Measurements from ENCODE around the gene UMODL1. TPM values are rescaled to one million over a fixed set of nuclear protein-coding genes. Genes with fewer than 3 reads are reported as not detected.

The UMODL1 gene
- total RNA-seq, 1 donor from 2014 or later: not detected

DNA sequence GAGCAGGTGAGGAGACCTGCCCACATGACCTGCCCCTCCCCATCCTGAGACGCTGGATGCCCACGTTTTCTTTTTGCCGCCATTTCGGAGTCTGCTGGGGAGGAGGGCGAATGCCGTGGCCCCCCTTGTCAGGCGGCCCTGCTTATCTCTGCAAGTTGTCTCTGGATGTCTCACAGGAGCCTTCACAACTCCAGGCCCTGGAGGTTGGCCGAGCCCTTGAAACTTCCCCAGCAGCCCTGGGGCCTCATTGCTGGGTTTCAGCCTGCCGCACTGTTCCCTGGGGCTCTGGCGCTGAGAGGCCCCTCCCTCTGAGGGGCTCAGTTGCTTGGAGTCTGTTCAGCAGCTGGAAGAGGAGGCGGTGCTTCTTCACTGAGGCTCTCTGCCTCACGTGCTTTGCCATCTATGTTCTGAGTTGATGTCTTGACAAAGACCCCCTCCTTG lies 31.2 kb upstream of the UMODL1 start:
- TF ChIP-seq, protein P1, sequence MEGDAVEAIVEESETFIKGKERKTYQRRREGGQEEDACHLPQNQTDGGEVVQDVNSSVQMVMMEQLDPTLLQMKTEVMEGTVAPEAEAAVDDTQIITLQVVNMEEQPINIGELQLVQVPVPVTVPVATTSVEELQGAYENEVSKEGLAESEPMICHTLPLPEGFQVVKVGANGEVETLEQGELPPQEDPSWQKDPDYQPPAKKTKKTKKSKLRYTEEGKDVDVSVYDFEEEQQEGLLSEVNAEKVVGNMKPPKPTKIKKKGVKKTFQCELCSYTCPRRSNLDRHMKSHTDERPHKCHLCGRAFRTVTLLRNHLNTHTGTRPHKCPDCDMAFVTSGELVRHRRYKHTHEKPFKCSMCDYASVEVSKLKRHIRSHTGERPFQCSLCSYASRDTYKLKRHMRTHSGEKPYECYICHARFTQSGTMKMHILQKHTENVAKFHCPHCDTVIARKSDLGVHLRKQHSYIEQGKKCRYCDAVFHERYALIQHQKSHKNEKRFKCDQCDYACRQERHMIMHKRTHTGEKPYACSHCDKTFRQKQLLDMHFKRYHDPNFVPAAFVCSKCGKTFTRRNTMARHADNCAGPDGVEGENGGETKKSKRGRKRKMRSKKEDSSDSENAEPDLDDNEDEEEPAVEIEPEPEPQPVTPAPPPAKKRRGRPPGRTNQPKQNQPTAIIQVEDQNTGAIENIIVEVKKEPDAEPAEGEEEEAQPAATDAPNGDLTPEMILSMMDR (IDR thresholded peaks at IDR 0.05; ENCODE audit: unreplicated experiment): no peak
- Mint-ChIP-seq H3K36me3 (no peaks in the 10 kb centered on the region), H3K4me3 (no peak overlapping the region), H3K4me1 (peaks cover 8% of the 10 kb centered on the region), H3K9me3 (peaks cover 10% of the 10 kb centered on the region), H3K27ac (peak overlapping the region; percentile 74), H3K27me3 (ENCODE audit: low read depth) (no peaks in the 10 kb centered on the region)
- DNase-seq (ENCODE audit: low spot score in 2 of 2, unreplicated experiment in 2 of 2): no peak

DNA sequence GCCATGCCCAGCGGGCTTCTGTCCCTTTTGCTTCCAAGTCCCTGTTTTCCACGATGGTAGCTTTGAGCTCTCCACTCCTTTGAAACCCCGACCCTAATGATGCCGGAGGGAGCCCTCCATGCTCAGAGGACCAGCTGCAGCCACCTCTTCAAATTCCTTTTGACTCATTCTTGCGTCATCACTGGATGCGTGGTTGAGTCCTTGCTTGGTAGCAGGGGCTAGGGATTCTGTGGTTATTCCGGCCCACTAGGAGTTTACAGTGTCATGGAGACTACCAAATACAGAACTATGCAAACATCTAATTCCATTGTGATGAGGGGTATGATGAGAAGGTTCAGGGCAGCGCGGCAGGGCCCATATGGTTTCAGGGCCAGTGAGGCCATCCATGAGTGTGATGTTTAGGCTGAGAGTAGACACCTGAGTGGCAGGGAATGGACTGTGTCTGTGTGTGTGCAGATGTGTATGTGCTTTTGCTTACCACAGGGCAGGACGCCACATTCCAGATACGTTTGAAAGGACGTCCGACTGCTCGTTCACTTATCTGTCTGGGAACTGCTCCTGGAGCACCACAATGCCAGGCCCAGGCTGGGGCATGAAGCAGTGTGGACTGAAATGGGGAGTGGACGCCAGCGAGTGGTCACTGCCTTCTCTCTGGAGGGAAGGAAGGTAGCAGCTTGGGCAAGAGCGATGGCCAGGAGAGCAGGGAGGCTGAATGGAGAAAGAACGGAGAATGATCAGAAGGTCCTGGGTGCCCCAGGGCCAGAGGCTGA lies 30.5 kb upstream of the UMODL1 start:
- peaks cover 8% of the 10 kb centered on the region for H3K4me1 Mint-ChIP-seq
- H3K9me3 Mint-ChIP-seq: peaks cover 7% of the 10 kb centered on the region
- no peaks in the 10 kb centered on the region for H3K36me3 Mint-ChIP-seq
- H3K27ac Mint-ChIP-seq: peak overlapping the region; percentile 74
- no peaks in the 10 kb centered on the region for H3K27me3 Mint-ChIP-seq (ENCODE audit: low read depth)
- DNase-seq (ENCODE audit: low spot score in 2 of 2, unreplicated experiment in 2 of 2): no peak
- TF ChIP-seq, protein P1 (IDR thresholded peaks at IDR 0.05; ENCODE audit: unreplicated experiment): no peak
- H3K4me3 Mint-ChIP-seq: no peak overlapping the region

DNA sequence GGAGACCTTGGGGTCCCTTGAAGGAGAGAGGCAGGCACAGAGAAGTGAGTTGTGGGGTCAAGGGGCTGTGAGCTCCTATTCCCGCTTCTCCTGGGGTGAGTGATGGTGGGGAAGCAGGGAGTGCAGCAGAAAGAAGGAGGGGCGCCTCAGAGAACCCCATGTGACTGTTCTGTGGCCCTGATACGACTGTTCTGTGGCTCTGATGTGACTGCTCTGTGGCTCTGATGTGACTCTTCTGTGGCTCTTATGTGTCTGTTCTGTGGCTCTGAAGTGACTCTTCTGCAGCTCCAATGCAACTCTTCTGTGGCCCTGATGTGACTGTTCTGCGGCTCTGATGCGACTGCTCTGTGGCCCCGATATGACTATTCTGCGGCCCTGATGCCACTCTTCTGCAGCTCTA lies 29.9 kb upstream of the UMODL1 start:
- Mint-ChIP-seq H3K4me1 (peaks cover 8% of the 10 kb centered on the region), H3K27me3 (ENCODE audit: low read depth) (no peaks in the 10 kb centered on the region), H3K27ac (no peak overlapping the region), H3K9me3 (peaks cover 5% of the 10 kb centered on the region), H3K4me3 (no peak overlapping the region), H3K36me3 (no peaks in the 10 kb centered on the region)
- TF ChIP-seq, protein P1 (IDR thresholded peaks at IDR 0.05; ENCODE audit: unreplicated experiment): no peak
- no peak for DNase-seq (ENCODE audit: low spot score in 2 of 2, unreplicated experiment in 2 of 2)

DNA sequence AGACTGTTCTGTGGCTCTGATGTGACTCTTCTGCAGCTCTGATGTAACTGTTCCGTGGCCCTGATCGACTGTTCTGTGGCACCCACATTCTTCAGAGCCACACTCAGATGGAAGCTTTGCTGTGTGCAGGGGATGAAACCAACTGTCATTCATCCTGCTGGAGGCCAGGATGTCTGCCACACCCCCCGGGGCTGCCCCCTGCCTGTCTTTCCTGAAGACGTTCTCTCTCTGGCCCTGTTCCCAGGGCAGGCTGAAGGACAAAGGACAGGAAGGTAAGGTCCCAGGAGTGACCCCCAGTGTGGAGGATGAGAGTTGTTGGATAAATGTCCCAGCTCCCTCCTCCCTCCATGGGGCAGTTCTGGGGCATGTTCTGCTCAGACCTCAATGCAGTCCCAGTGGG lies 29.4 kb upstream of the UMODL1 start:
- DNase-seq (ENCODE audit: low spot score in 2 of 2, unreplicated experiment in 2 of 2): no peak
- no peaks in the 10 kb centered on the region for H3K27me3 Mint-ChIP-seq (ENCODE audit: low read depth)
- no peak overlapping the region for H3K4me3 Mint-ChIP-seq
- H3K4me1 Mint-ChIP-seq: peaks cover 8% of the 10 kb centered on the region
- TF ChIP-seq, protein P1 (IDR thresholded peaks at IDR 0.05; ENCODE audit: unreplicated experiment): no peak
- no peak overlapping the region for H3K27ac Mint-ChIP-seq
- no peaks in the 10 kb centered on the region for H3K36me3 Mint-ChIP-seq
- peaks cover under 1% of the 10 kb centered on the region for H3K9me3 Mint-ChIP-seq

DNA sequence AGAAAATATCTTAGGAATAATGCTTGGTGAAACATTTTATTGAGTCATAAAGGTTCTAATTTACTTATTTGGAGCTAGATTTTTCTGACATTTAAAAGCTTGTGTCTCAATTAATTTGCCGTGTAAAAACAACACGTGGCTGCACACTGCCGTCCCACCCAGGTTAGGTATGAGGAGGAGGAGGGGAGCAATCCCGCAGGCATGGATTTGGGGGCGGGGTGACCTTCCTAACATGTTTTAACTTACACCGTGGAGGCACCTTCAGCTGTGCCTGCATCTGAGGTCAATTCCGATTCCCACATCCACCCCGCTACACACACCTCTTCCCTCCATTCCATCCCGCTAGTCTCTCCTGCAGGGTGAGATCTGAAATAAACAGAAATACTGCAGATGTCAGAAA lies 28.5 kb upstream of the UMODL1 start:
- no peak overlapping the region for H3K27ac Mint-ChIP-seq
- H3K9me3 Mint-ChIP-seq: no peaks in the 10 kb centered on the region
- no peaks in the 10 kb centered on the region for H3K27me3 Mint-ChIP-seq (ENCODE audit: low read depth)
- no peaks in the 10 kb centered on the region for H3K36me3 Mint-ChIP-seq
- DNase-seq (ENCODE audit: low spot score in 2 of 2, unreplicated experiment in 2 of 2): no peak
- H3K4me1 Mint-ChIP-seq: peaks cover 8% of the 10 kb centered on the region
- TF ChIP-seq, protein P1 (IDR thresholded peaks at IDR 0.05; ENCODE audit: unreplicated experiment): no peak
- H3K4me3 Mint-ChIP-seq: no peak overlapping the region
